ENCODE measurements around the gene PTPRF. TPM values are rescaled to one million over a fixed set of nuclear protein-coding genes. Genes with fewer than 3 reads are reported as not detected.

PTPRF gene
- polyA plus RNA-seq, 1 experiment, result 68.3 TPM

GRCh38 chr1:43597028-43597427 is 66.3 kb downstream of the PTPRF start:
- H3K4me3 ChIP-seq (ENCODE audit: low read depth, low read length), result no peak overlapping the region
- ChIA-PET POLR2A (no interaction called here), CTCF (no interaction called here)
- no peak for DNase-seq (ENCODE audit: low read depth, low spot score)
- no peak for TF ChIP-seq CTCF (IDR thresholded peaks at IDR 0.05; ENCODE audit: low read depth, low read length)
- no peak overlapping the region for H3K27ac ChIP-seq (ENCODE audit: low read depth, low read length)
- H3K9me3 ChIP-seq (ENCODE audit: control insufficient read depth, insufficient read depth, low read length), result no peaks in the 10 kb centered on the region
- no peaks in the 10 kb centered on the region for H3K27me3 ChIP-seq (ENCODE audit: control insufficient read depth, insufficient read depth, low read length)

- H3K4me3 ChIP-seq (ENCODE audit: low read depth, low read length), result no peak overlapping the region
- TF ChIP-seq CTCF (IDR thresholded peaks at IDR 0.05; ENCODE audit: low read depth, low read length), result no peak
- H3K27me3 ChIP-seq (ENCODE audit: control insufficient read depth, insufficient read depth, low read length), result no peaks in the 10 kb centered on the region
- ChIA-PET POLR2A (no interaction called here), CTCF (no interaction called here)
- no peaks in the 10 kb centered on the region for H3K9me3 ChIP-seq (ENCODE audit: control insufficient read depth, insufficient read depth, low read length)
- no peak overlapping the region for H3K27ac ChIP-seq (ENCODE audit: low read depth, low read length)
- no peak for DNase-seq (ENCODE audit: low read depth, low spot score)
Observed at GRCh38 chr1:43597721-43598120, 67.0 kb downstream of the PTPRF start.

- CTCF ChIA-PET, result interaction anchor here (0.6 kb wide), 1 partner anchor 56 kb away, joined by 3 read pairs; no protein-coding TSS in a partner anchor
- DNase-seq (ENCODE audit: low read depth, low spot score), result no peak
- POLR2A ChIA-PET, result no interaction called here
- Histone ChIP-seq H3K27me3 (ENCODE audit: control insufficient read depth, insufficient read depth, low read length) (no peaks in the 10 kb centered on the region), H3K27ac (ENCODE audit: low read depth, low read length) (no peak overlapping the region), H3K9me3 (ENCODE audit: control insufficient read depth, insufficient read depth, low read length) (no peaks in the 10 kb centered on the region), H3K4me3 (ENCODE audit: low read depth, low read length) (no peak overlapping the region)
- no peak for TF ChIP-seq CTCF (IDR thresholded peaks at IDR 0.05; ENCODE audit: low read depth, low read length)
Observed at GRCh38 chr1:43598622-43599021, 67.9 kb downstream of the PTPRF start.

GRCh38 chr1:43600033-43601020 is 69.6 kb downstream of the PTPRF start:
- no peak for DNase-seq (ENCODE audit: low read depth, low spot score)
- Histone ChIP-seq H3K27ac (ENCODE audit: low read depth, low read length) (no peak overlapping the region), H3K4me3 (ENCODE audit: low read depth, low read length) (no peak overlapping the region), H3K27me3 (ENCODE audit: control insufficient read depth, insufficient read depth, low read length) (no peaks in the 10 kb centered on the region), H3K9me3 (ENCODE audit: control insufficient read depth, insufficient read depth, low read length) (no peaks in the 10 kb centered on the region; the same call in 1 of the 2 replicates)
- no peak for TF ChIP-seq CTCF (IDR thresholded peaks at IDR 0.05; ENCODE audit: low read depth, low read length)
- CTCF ChIA-PET, result no interaction called here
- POLR2A ChIA-PET, result no interaction called here

- ChIA-PET POLR2A (no interaction called here), CTCF (no interaction called here)
Observed at GRCh38 chr1:43602990-43603389, 72.3 kb downstream of the PTPRF start.

More at GRCh38 chr1:43602990-43603389, 72.3 kb downstream of the PTPRF start:
- Histone ChIP-seq H3K4me3 (ENCODE audit: low read depth, low read length) (no peak overlapping the region), H3K9me3 (ENCODE audit: control insufficient read depth, insufficient read depth, low read length) (no peaks in the 10 kb centered on the region; the same call in 1 of the 2 replicates), H3K27me3 (ENCODE audit: control insufficient read depth, insufficient read depth, low read length) (no peaks in the 10 kb centered on the region), H3K27ac (ENCODE audit: low read depth, low read length) (no peak overlapping the region)
- TF ChIP-seq CTCF (IDR thresholded peaks at IDR 0.05; ENCODE audit: low read depth, low read length), result no peak
- no peak for DNase-seq (ENCODE audit: low read depth, low spot score)

Measured in AG04450 (cell line).